ES-I3 (cell line): ENCODE measurements around the gene BAIAP2.

Experiments used
- H3K36me3 ChIP-seq: 2 replicates; pipeline ENCODE4 v1.6.1; 2013; ENCODE audit warnings: mild to moderate bottlenecking, low read length, control low read depth, moderate library complexity; ENCODE audit not compliant: insufficient read depth
- H3K4me1 ChIP-seq: 2 replicates; pipeline ENCODE4 v1.6.1; 2013; ENCODE audit warnings: mild to moderate bottlenecking, control low read depth, low read length; ENCODE audit not compliant: insufficient read depth
- H3K9ac ChIP-seq: 2 replicates; pipeline ENCODE4 v1.6.1; 2013; ENCODE audit warnings: low read depth, mild to moderate bottlenecking, low read length, moderate library complexity
- H3K9me3 ChIP-seq: 2 replicates; pipeline ENCODE4 v1.6.1; 2013; ENCODE audit warnings: mild to moderate bottlenecking, low read length, moderate library complexity; ENCODE audit not compliant: control insufficient read depth, insufficient read depth

Gene BAIAP2

DNA sequence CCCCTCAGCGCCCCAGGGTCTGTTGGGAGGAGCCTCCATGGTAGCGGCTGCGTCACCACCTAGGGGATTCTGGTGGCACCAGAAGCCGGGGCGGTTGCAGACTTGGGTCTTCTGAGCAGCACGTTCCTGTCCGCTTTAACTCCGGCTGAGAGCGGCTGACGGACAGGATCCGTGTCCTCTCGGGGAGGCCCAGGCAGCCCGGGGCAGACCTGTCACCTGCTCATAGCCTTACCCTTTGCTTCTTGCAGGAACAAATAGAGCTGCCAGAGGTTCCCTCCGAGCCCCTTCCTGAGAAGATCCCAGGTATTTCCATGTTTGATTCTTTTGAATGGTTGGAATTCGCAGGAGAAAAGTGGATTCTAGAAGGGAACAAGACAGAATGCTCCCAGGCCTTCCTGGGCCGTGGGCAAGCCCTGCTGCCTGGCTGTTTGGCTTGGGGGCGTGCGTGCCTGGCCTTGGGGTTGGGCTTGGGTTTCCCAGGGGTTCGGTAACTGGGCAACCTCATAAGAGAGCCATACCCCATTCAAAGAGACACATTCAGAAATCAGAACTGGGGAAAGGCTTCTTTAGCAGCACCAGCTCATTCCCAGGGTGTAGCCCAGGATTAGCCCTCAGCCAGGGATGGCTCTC, 36.7 kb upstream of the BAIAP2 start:
- Histone ChIP-seq H3K36me3 (0 out of 2 replicates have a peak, but pooled peaks cover 2% of the 10 kb centered on the region), H3K9ac (no peak overlapping the region), H3K9me3 (no peaks in the 10 kb centered on the region), H3K4me1 (no peaks in the 10 kb centered on the region)

DNA sequence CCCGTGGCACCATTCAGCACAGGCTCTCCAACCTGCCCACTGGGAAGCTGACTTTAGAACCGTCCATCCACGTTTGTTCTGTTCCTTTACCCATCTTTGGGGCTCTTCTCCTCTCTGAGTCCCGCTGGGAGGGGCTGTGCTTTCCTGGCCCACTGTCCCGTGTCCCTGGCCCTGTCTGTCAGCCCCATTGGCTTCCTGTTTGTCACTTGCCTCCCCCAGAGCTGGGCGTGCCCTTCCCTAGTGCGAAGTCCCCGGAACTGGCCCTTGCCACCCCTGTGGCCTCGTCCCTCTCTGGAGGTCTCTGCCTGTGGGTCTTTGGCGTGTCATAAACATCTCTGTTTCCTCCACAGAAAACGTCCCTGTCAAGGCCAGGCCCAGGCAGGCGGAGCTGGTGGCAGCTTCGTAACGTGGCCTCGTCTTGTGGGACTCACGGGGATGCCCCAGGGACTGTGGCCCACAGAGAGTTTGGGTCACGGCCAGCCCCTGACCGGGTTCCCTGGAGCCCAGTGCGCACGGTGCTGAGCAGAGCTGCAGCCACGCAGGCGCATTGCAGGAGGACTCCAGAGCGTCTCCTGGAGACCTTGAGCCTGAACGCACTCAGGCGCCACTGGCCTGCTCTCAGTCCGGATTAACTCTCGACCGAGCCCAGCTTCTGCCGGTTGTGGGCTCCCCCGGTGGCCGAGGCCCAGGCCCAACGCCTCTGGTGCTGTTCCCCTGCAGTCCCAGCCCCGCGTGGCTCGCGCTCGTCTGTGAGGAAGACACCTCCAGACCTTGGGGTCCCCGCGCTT, 36.0 kb upstream of the BAIAP2 start:
- Histone ChIP-seq H3K9me3 (no peaks in the 10 kb centered on the region), H3K9ac (no peak overlapping the region), H3K4me1 (no peaks in the 10 kb centered on the region), H3K36me3 (0 out of 2 replicates have a peak, but pooled peaks cover 2% of the 10 kb centered on the region)

DNA sequence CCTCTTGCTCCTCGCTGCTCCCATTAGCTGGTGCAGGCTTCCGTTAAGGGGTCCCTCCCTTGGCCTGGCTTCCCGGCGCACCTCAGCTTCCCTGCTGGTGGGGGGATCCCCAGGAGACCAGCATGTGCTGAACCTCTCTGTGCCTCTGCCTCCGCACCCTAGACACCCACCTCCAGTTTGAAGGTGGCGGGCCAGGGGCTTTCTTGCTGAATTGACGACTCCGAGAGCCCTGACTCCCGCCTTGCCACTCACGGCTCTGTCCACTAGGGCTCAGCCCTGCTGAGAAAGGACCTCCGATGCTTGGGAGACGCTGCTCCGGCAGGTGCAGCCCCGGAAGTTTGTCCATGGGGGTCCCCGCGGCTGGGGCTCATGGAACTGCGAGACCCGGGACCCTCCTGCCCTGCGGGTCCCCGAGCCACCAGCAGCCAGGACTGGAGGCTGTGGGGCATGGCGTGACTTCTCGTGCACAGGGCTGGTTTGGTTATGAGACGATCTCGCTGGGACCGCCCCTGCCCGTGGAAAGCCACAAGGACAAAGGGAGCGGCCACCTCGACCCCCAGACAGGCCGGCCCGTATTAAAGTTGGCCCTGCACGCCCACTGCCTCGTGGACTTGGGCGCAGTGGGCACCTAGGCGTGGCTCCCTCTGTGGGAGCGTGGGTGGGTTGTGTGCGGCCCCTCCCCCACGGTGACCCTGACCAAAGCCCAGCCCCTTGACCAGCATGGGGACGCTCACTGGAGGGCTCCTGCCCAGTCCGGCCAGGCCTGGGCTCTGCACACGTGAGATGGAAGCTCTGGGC, 35.2 kb upstream of the BAIAP2 start:
- H3K36me3 ChIP-seq: 0 out of 2 replicates have a peak, but pooled peaks cover 2% of the 10 kb centered on the region
- H3K9me3 ChIP-seq: no peaks in the 10 kb centered on the region
- no peaks in the 10 kb centered on the region for H3K4me1 ChIP-seq
- H3K9ac ChIP-seq: no peak overlapping the region

DNA sequence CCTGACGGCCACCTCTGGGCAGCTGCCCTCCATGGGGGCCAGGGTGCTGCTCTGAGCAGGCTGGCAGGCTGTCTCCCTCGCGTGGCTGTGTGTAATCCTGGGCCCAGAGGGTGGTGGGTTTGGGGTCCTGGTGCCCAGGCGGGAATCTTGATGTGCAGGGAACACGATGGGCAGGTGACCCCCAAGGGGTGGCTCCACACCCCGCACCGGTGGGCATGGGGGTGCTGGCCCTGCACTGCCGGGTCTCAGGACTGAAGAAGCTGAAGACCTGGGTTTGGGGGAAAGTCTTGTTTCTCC, 34.7 kb upstream of the BAIAP2 start:
- Histone ChIP-seq H3K36me3 (0 out of 2 replicates have a peak, but pooled peaks cover 2% of the 10 kb centered on the region), H3K9ac (no peak overlapping the region), H3K9me3 (no peaks in the 10 kb centered on the region), H3K4me1 (no peaks in the 10 kb centered on the region)

DNA sequence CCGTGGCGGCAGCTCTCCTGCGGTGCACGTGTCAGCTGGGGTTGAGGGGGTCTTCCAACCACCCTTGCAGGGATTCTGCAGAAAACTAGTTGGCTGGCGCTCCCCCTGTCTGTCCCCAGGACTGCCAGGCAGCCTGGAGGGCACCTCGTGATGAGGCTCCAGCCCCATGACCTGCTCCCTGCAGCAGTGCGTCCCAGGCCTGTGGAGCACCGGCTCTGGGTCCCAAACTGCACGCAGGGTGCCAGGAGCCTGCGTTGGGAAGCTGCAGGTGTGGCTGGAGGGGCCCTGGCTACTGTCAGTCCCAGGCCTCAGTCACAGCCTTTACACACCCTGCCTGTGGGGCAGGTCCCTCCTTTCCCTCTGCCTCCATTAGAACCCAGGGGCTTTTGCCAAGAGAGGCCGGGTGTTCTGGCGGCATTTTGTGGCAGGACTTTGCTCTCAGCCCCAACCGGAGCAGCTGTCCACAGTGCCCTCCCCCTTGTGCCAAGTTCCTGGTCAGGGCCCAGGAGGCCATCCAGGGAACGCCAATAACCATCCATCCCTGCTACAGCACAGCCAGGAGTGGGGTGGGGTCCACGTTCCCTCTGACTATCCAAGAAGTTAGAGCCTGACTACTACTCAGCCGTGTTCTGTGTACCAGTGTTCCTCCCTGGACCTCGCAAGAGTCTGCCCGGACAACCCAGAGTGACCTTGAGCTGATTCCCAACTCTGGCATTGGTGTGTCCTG, 34.2 kb upstream of the BAIAP2 start:
- 0 out of 2 replicates have a peak, but pooled peaks cover 2% of the 10 kb centered on the region for H3K36me3 ChIP-seq

GRCh38 chr17:81002013-81002384, 33.0 kb upstream of the BAIAP2 start:
- no peak overlapping the region for H3K9ac ChIP-seq
- H3K9me3 ChIP-seq: no peaks in the 10 kb centered on the region
- no peaks in the 10 kb centered on the region for H3K4me1 ChIP-seq
- 0 out of 2 replicates have a peak, but pooled peaks cover 2% of the 10 kb centered on the region for H3K36me3 ChIP-seq

More for the DNA sequence above, 34.2 kb upstream of the BAIAP2 start:
- H3K9me3 ChIP-seq: no peaks in the 10 kb centered on the region
- H3K9ac ChIP-seq: no peak overlapping the region
- no peaks in the 10 kb centered on the region for H3K4me1 ChIP-seq

DNA sequence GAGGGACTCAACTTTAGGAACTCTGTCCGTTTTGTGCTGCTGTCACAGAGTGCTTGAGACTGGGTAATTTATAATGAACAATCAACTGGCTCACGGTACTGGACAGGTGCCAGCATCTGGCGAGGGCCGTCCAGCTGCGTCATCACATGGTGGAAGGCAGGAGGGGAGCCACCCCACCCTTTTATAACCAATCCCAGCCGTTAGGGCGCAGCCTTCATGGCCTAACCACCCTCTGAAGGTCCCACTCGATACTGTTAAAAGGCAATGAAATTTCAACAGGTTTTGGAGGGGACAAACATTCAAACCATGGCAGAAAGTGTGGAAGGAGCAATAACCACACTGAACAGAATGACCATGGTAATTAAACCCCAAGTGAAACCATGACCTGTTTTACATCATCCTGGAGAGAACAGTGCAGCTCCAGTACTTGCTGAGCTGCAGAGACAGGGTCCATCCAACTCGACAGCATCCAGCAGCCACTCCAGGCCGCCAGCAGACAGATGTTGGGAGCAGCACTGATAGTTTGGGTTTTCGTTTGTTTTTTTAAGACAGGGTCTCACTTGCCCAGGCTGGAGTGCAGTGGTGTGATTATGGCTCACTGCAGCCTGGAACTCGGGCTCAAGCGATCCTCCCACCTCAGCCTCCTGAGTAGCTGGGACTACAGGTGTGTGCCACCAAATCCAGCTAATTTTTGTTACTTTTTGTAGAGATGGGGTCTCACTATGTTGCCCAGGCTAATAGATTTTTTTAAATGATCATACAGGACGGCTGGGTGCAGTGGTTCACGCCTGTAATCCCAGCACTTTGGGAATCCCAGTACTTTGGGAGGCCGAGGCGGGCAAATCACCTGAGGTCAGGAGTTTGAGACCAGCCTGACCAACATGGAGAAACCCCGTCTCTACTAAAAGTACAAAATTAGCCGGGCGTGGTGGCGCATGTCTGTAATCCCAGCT, 32.3 kb upstream of the BAIAP2 start:
- Histone ChIP-seq H3K36me3 (0 out of 2 replicates have a peak, but pooled peaks cover 2% of the 10 kb centered on the region), H3K9ac (no peak overlapping the region), H3K9me3 (no peaks in the 10 kb centered on the region), H3K4me1 (no peaks in the 10 kb centered on the region)

GRCh38 chr17:81003711-81004475, 31.1 kb upstream of the BAIAP2 start:
- Histone ChIP-seq H3K36me3 (0 out of 2 replicates have a peak, but pooled peaks cover 2% of the 10 kb centered on the region), H3K9ac (peak overlapping the region; percentile 35; the same call in 1 of the 2 replicates), H3K9me3 (no peaks in the 10 kb centered on the region), H3K4me1 (no peaks in the 10 kb centered on the region)

DNA sequence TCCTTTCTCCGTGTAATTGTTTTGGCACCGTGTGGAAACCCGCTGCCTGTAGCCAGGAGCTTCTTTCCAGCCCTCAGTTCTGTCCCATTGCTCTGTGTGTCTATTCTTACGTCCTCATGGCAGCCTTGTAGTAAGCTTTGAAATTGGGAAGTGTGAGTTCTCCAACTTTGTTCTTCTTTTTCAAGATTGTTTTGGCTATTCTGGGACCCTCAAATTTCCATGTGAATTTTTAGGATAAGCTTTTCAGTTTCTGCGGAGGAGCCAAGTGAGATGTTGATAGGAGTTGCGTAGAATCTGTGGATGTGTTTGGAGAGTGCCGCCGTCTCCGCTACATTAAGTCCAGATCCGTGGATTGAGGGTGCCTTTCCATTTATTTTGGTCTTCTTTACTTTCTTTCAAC, 28.1 kb upstream of the BAIAP2 start:
- Histone ChIP-seq H3K36me3 (no peaks in the 10 kb centered on the region), H3K9me3 (peaks cover 3% of the 10 kb centered on the region; the same call in 1 of the 2 replicates), H3K4me1 (no peaks in the 10 kb centered on the region), H3K9ac (no peak overlapping the region)

- Histone ChIP-seq H3K4me1 (no peaks in the 10 kb centered on the region), H3K9ac (no peak overlapping the region), H3K9me3 (peaks cover 4% of the 10 kb centered on the region; the same call in 1 of the 2 replicates), H3K36me3 (no peaks in the 10 kb centered on the region)
Observed at GRCh38 chr17:81008140-81008539, 26.8 kb upstream of the BAIAP2 start.

GRCh38 chr17:81009136-81009535, 25.8 kb upstream of the BAIAP2 start:
- Histone ChIP-seq H3K9me3 (peaks cover 6% of the 10 kb centered on the region; the same call in 1 of the 2 replicates), H3K36me3 (no peaks in the 10 kb centered on the region), H3K9ac (no peak overlapping the region), H3K4me1 (no peaks in the 10 kb centered on the region)

GRCh38 chr17:81010935-81011334, 24.0 kb upstream of the BAIAP2 start:
- Histone ChIP-seq H3K9me3 (peaks cover 6% of the 10 kb centered on the region; the same call in 1 of the 2 replicates), H3K9ac (no peak overlapping the region), H3K4me1 (no peaks in the 10 kb centered on the region), H3K36me3 (no peaks in the 10 kb centered on the region)
